GM12878 (cell line): ENCODE results near the gene GFRA1. TPM values are rescaled to one million over a fixed set of nuclear protein-coding genes. Genes with fewer than 3 reads are reported as not detected.

Experiments used
- ATAC-seq: fragments of 200-7000 bp; cut with Tn5 transposase; 3 replicates; pipeline ENCODE4 v1.9.1; 2020; ENCODE audit warnings: mild to moderate bottlenecking, moderate library complexity
- BruUV-seq: library from RNA; stranded (reverse); fragments of 400-500 nt; replicated peaks from 2 replicates; lab custom pipeline; 2021; lab: Mats Ljungman, UMichigan
- CTCF ChIA-PET: fragments of 300-600 bp; sonication (Branson Sonifier 250); formaldehyde crosslinking; extraction: SDS; loops from one replicate; lab custom pipeline; 2021; ENCODE audit warnings: inconsistent platforms; lab: Yijun Ruan, JAX
- POLR2A ChIA-PET: fragments of 350-600 bp; formaldehyde crosslinking; extraction: SDS; loops from one replicate; lab custom pipeline; 2021; ENCODE audit warnings: inconsistent platforms; lab: Charles Lee
- RAD21 ChIA-PET: fragments of 300-600 bp; sonication (Branson Sonifier 250); formaldehyde crosslinking; loops from one replicate; lab custom pipeline; 2023; ENCODE audit warnings: antibody characterized with exemption; ENCODE audit not compliant: unreplicated experiment; lab: Charles Lee
- SMC1A ChIA-PET: fragments of 300-600 bp; sonication (Branson Sonifier 250); formaldehyde crosslinking; loops from one replicate; lab custom pipeline; 2023; ENCODE audit not compliant: unreplicated experiment, uncharacterized antibody; lab: Charles Lee
- DNase-seq: peaks from one replicate; pipeline ENCODE4 v3.0.0-alpha.2; 2011; ENCODE audit warnings: low read depth, low spot score
- FAIRE-seq: peaks from 3 replicates; lab custom pipeline; 2011; peaks lifted over from hg19 to GRCh38; lab: Jason Lieb, UNC
- H2AFZ ChIP-seq: 2 replicates; pipeline ENCODE4 v1.6.0; 2011; ENCODE audit warnings: low read depth, low read length, control low read depth; ENCODE audit not compliant: control insufficient read depth
- H3K27ac ChIP-seq: 2 replicates; pipeline ENCODE4 v1.5.1; 2011; ENCODE audit warnings: control low read depth; ENCODE audit not compliant: control insufficient read depth, insufficient read depth
- H3K27me3 ChIP-seq, 2 experiments: replicated peaks in 1 of 2; 2 replicates each; pipeline versions ENCODE4 v1.6.0 to v1.6.1; 2011; ENCODE audit warnings: low read length in 1 of 2; ENCODE audit not compliant: control insufficient read depth in 2 of 2, insufficient read depth in 2 of 2
- H3K36me3 ChIP-seq, 2 experiments: 2 replicates each; pipeline ENCODE4 v1.5.1; 2011; ENCODE audit warnings: low read length in 1 of 2; ENCODE audit not compliant: control insufficient read depth in 2 of 2, insufficient read depth in 2 of 2
- H3K4me1 ChIP-seq: 2 replicates; pipeline ENCODE4 v1.6.1; 2011; ENCODE audit warnings: mild to moderate bottlenecking, low read length, moderate library complexity, mixed read lengths; ENCODE audit not compliant: control insufficient read depth, insufficient read depth
- H3K4me2 ChIP-seq: 2 replicates; pipeline ENCODE4 v1.6.0; 2011; ENCODE audit warnings: control low read depth; ENCODE audit not compliant: control insufficient read depth, insufficient read depth
- H3K4me3 ChIP-seq: fragments of 200-600 bp; sonication (generic); 2 replicates; pipeline ENCODE4 v1.5.1; 2016
- H3K79me2 ChIP-seq: 2 replicates; pipeline ENCODE4 v1.6.0; 2011; ENCODE audit warnings: low read length; ENCODE audit not compliant: control insufficient read depth, insufficient read depth
- H3K9ac ChIP-seq: 2 replicates; pipeline ENCODE4 v1.8.0; 2011; ENCODE audit warnings: low read length, control low read depth, mixed read lengths; ENCODE audit not compliant: control insufficient read depth, insufficient read depth
- H3K9me3 ChIP-seq: replicated peaks from 3 replicates; pipeline ENCODE4 v1.5.1; 2011; ENCODE audit warnings: mild to moderate bottlenecking, low read length; ENCODE audit not compliant: control insufficient read depth, insufficient read depth
- H4K20me1 ChIP-seq: 2 replicates; pipeline ENCODE4 v1.6.0; 2011; ENCODE audit not compliant: control insufficient read depth, insufficient read depth
- CREB1 ChIP-seq: IDR thresholded peaks from 2 replicates; pipeline ENCODE4 v1.6.1; 2012; ENCODE audit warnings: low read depth, mild to moderate bottlenecking, inconsistent platforms
- HCFC1 ChIP-seq: fragments of 150-350 bp; IDR thresholded peaks from 2 replicates; pipeline ENCODE4 v1.6.1; 2014; ENCODE audit warnings: low read length
- HDGF ChIP-seq: fragments of 450-650 bp; IDR thresholded peaks from 2 replicates; pipeline ENCODE4 v1.6.1; 2016; ENCODE audit warnings: antibody characterized with exemption
- IKZF1 ChIP-seq: fragments of 450-650 bp; conservative IDR thresholded peaks from 2 replicates; pipeline ENCODE4 v1.6.1; 2017; ENCODE audit warnings: antibody characterized with exemption, mild to moderate bottlenecking
- LARP7 ChIP-seq: fragments of 450-650 bp; IDR thresholded peaks from 2 replicates; pipeline ENCODE4 v1.6.1; 2017; ENCODE audit warnings: mild to moderate bottlenecking
- NR2C2 ChIP-seq: IDR thresholded peaks from 2 replicates; pipeline ENCODE4 v1.6.1; 2011; ENCODE audit warnings: borderline replicate concordance, low read depth; ENCODE audit not compliant: control insufficient read depth, insufficient read length
- NRF1 ChIP-seq: conservative IDR thresholded peaks from 2 replicates; pipeline ENCODE4 v1.6.1; 2011; ENCODE audit warnings: mild to moderate bottlenecking, low read depth, low read length, improper control_type of control experiment
- POU2F2 ChIP-seq: IDR thresholded peaks from 3 replicates; pipeline ENCODE4 v1.6.1; 2011; ENCODE audit warnings: low read depth, mild to moderate bottlenecking, low read length, borderline replicate concordance
- SPI1 ChIP-seq: IDR thresholded peaks from 2 replicates; pipeline ENCODE4 v1.6.1; 2011; ENCODE audit warnings: low read depth, mild to moderate bottlenecking, low read length, moderate library complexity, borderline replicate concordance; ENCODE audit not compliant: insufficient read depth
- WGBS: methylation state at CpG from one replicate; pipeline ENCODE4 v1.1.6; 2016; ENCODE audit warnings: low lambda C conversion rate; ENCODE audit not compliant: insufficient replicate concordance, insufficient coverage; ENCODE audit errors: missing lambda C conversion rate; 5-methylcytosine and 5-hydroxymethylcytosine counted together
- in situ Hi-C: fragments of 300-500 bp; cut with MboI; formaldehyde crosslinking; loops from 9 replicates; pipeline ENCODE4 v1.14.3; 2018; ENCODE audit warnings: mixed read lengths
- intact Hi-C: fragments of 100-400 bp; cut with micrococcal nuclease; formaldehyde crosslinking; loops from one replicate; pipeline ENCODE4 v1.14.2; 2022; ENCODE audit not compliant: unreplicated experiment
- polyA plus RNA-seq, 11 experiments: library from polyadenylated mRNA; depleted of rRNA in 4 of 11; unstranded in 6 of 11; stranded (reverse) in 5 of 11; fragments of >200 nt; fragmentation: Nextera tagmentation in 4 of 11; fragmentation: Illumina TruSeq in 1 of 11; extraction: Ambion mirVana in 4 of 11; extraction: Trizol in 1 of 11; gene quantifications; 1 replicate in 1 of 11; 2 replicates in 10 of 11; pipeline versions ENCODE4 v1.2.1 to v1.2.3, GENCODE V29; 2011 to 2016; ENCODE audit warnings: inconsistent platforms in 2 of 11, missing spikeins in 2 of 11, low read depth in 1 of 11
- total RNA-seq, 4 experiments: library from RNA; depleted of rRNA in 3 of 4; stranded (reverse); fragments of >200 nt in 3 of 4; fragmentation: Illumina TruSeq in 1 of 4; extraction: Trizol in 1 of 4; gene quantifications; 2 replicates each; pipeline versions ENCODE4 v1.2.1 to v1.2.3, GENCODE V29; 2013 to 2021
- TF ChIP-seq, protein P1 (sequence below): fragments of 450-650 bp; IDR thresholded peaks from 2 replicates; pipeline ENCODE4 v1.6.1; 2017; ENCODE audit warnings: mild to moderate bottlenecking, moderate library complexity
- TF ChIP-seq, protein P2 (sequence below): IDR thresholded peaks from 2 replicates; pipeline ENCODE4 v1.6.1; 2012; ENCODE audit warnings: mild to moderate bottlenecking, low read depth, low read length

The GFRA1 gene
- total and polyA plus RNA-seq, 10 of the 15 experiments (the other 5 are each of a cell fraction or from before 2014, with no cell fraction given), result 0.05 to 0.19 TPM; not detected in 8

DNA sequence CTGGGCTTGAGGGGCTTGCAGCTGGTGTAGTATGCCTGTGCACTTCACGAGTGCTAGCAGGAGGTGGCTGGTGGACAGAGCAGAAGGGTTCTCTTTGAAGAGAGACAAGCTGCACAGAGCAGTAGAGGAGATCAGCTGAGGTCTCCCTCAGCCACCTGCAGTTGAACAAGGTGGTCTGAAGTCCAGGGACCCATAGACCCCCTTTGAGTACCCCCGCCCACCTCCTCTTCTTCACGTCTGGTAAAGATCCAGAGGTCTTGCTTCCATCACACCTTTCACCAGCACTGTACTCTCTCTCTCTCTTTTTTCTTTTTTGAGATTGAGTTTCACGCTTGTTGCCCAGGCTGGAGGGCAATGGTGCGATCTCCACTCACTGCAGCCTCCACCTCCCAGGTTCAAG, 157.2 kb downstream of the GFRA1 start (continued):
- TF ChIP-seq, protein P1, sequence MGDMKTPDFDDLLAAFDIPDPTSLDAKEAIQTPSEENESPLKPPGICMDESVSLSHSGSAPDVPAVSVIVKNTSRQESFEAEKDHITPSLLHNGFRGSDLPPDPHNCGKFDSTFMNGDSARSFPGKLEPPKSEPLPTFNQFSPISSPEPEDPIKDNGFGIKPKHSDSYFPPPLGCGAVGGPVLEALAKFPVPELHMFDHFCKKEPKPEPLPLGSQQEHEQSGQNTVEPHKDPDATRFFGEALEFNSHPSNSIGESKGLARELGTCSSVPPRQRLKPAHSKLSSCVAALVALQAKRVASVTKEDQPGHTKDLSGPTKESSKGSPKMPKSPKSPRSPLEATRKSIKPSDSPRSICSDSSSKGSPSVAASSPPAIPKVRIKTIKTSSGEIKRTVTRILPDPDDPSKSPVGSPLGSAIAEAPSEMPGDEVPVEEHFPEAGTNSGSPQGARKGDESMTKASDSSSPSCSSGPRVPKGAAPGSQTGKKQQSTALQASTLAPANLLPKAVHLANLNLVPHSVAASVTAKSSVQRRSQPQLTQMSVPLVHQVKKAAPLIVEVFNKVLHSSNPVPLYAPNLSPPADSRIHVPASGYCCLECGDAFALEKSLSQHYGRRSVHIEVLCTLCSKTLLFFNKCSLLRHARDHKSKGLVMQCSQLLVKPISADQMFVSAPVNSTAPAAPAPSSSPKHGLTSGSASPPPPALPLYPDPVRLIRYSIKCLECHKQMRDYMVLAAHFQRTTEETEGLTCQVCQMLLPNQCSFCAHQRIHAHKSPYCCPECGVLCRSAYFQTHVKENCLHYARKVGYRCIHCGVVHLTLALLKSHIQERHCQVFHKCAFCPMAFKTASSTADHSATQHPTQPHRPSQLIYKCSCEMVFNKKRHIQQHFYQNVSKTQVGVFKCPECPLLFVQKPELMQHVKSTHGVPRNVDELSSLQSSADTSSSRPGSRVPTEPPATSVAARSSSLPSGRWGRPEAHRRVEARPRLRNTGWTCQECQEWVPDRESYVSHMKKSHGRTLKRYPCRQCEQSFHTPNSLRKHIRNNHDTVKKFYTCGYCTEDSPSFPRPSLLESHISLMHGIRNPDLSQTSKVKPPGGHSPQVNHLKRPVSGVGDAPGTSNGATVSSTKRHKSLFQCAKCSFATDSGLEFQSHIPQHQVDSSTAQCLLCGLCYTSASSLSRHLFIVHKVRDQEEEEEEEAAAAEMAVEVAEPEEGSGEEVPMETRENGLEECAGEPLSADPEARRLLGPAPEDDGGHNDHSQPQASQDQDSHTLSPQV, result no peak
- TF ChIP-seq, all 136 proteins: peak for 0

DNA sequence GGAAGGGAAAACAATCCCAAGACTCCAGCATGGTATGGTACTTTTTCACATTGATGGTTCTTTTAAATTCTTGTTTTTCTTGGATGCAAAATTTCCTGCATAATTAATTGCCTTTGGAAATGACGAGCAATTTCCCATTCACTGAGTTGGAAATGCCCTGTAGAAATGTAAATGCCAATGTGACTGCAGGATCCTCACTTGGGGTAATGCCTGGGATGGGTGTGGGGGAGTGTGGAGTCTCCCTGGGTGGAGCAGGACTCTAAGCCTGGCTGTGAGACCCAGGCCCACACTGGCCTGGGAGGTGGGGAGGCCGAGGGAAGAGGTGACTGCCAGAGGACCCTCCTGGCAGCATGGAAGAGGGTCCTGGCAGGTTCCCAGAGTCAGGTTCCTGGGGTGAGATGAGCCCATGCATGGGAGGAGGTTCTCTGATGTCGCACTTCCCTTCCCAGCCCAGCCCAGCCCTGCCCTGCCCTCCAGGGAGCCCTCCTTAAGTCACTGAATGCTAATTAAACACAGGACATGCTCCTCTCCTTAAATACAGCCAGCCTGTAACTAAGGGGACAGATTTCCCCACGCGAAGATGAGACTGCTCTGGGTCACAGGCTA, 157.9 kb downstream of the GFRA1 start:
- intact Hi-C loops, result no loop called here
- ChIA-PET SMC1A (no interaction called here), POLR2A (no interaction called here), RAD21 (no interaction called here), CTCF (no interaction called here)
- H3K27me3 ChIP-seq, result no peaks in the 10 kb centered on the region; a peak in 1 of 4 replicates
- DNase-seq (no peak), FAIRE-seq (no peak), ATAC-seq (no peak)
- WGBS, result 1% methylated on average over 5 of the region's 5 CpGs
- no peak overlapping the region for H3K27ac ChIP-seq
- H3K4me1 ChIP-seq, result no peaks in the 10 kb centered on the region
- H3K9ac ChIP-seq, result no peak overlapping the region
- no peaks in the 10 kb centered on the region for H3K79me2 ChIP-seq
- no peak overlapping the region for H2AFZ ChIP-seq
- no peaks in the 10 kb centered on the region for H4K20me1 ChIP-seq
- in situ Hi-C loops, result no loop called here
- BruUV-seq, result no TSS peak
- no peaks in the 10 kb centered on the region for H3K9me3 ChIP-seq
- no peaks in the 10 kb centered on the region for H3K36me3 ChIP-seq
- TF ChIP-seq HCFC1, result no peak
- TF ChIP-seq HDGF, result no peak
- TF ChIP-seq CREB1, result no peak
- no peak for TF ChIP-seq NRF1
- TF ChIP-seq IKZF1, result no peak
- no peak for TF ChIP-seq POU2F2
- TF ChIP-seq, protein P2, sequence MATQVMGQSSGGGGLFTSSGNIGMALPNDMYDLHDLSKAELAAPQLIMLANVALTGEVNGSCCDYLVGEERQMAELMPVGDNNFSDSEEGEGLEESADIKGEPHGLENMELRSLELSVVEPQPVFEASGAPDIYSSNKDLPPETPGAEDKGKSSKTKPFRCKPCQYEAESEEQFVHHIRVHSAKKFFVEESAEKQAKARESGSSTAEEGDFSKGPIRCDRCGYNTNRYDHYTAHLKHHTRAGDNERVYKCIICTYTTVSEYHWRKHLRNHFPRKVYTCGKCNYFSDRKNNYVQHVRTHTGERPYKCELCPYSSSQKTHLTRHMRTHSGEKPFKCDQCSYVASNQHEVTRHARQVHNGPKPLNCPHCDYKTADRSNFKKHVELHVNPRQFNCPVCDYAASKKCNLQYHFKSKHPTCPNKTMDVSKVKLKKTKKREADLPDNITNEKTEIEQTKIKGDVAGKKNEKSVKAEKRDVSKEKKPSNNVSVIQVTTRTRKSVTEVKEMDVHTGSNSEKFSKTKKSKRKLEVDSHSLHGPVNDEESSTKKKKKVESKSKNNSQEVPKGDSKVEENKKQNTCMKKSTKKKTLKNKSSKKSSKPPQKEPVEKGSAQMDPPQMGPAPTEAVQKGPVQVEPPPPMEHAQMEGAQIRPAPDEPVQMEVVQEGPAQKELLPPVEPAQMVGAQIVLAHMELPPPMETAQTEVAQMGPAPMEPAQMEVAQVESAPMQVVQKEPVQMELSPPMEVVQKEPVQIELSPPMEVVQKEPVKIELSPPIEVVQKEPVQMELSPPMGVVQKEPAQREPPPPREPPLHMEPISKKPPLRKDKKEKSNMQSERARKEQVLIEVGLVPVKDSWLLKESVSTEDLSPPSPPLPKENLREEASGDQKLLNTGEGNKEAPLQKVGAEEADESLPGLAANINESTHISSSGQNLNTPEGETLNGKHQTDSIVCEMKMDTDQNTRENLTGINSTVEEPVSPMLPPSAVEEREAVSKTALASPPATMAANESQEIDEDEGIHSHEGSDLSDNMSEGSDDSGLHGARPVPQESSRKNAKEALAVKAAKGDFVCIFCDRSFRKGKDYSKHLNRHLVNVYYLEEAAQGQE, result no peak
- no peak for TF ChIP-seq LARP7
- no peak for TF ChIP-seq SPI1
- no peak for TF ChIP-seq NR2C2
- TF ChIP-seq, all 136 proteins: peak for 0
- no peak overlapping the region for H3K4me3 ChIP-seq
- no peak overlapping the region for H3K4me2 ChIP-seq
